Measurements from ENCODE around the gene HHLA2. TPM values are rescaled to one million over a fixed set of nuclear protein-coding genes. Genes with fewer than 3 reads are reported as not detected.

The HHLA2 gene
- total RNA-seq, 1 experiment from 2014 or later, result 0.07 TPM

DNA sequence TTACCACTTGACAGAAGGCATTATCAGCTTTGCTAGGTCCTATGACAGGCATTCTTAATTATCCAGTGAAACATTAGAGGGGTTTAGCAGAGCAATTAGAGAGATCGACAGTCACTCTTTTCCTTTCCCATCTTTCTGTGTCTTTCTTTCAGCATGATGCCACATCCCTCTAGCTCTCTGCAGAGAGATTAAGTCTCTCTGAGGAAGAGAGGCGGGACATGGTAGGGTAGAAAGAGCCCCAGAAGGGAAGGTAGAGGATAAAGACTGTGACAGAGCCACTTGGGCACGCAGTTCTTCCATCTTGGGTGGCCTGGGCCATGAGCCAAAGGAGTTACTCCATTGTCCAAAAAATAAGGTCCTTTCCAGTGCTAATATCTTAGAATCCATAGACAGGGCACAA, 55.8 kb downstream of the HHLA2 start:
- H3K4me3 Mint-ChIP-seq, result no peak overlapping the region
- H3K27ac Mint-ChIP-seq, result no peak overlapping the region
- H3K9me3 Mint-ChIP-seq, result peaks cover 3% of the 10 kb centered on the region
- no peaks in the 10 kb centered on the region for H3K27me3 Mint-ChIP-seq (ENCODE audit: low read depth)
- ChIA-PET POLR2A (interaction anchor here (0.7 kb wide), 1 partner anchor 77 kb away, joined by 3 read pairs; no protein-coding TSS in a partner anchor), CTCF (no interaction called here)
- ATAC-seq (no peak), DNase-seq (ENCODE audit: low spot score) (no peak)
- H3K36me3 Mint-ChIP-seq, result no peaks in the 10 kb centered on the region
- H3K4me1 Mint-ChIP-seq, result no peaks in the 10 kb centered on the region
- no peak for TF ChIP-seq ZNF138 (CRISPR knock-in tag; conservative IDR thresholded peaks at IDR 0.05)
- TF ChIP-seq KAT7 (CRISPR knock-in tag; IDR thresholded peaks at IDR 0.05; ENCODE audit: borderline replicate concordance), result no peak
- TF ChIP-seq ZNF219 (CRISPR knock-in tag; IDR thresholded peaks at IDR 0.05; ENCODE audit: borderline replicate concordance), result no peak
- TF ChIP-seq, protein P1, sequence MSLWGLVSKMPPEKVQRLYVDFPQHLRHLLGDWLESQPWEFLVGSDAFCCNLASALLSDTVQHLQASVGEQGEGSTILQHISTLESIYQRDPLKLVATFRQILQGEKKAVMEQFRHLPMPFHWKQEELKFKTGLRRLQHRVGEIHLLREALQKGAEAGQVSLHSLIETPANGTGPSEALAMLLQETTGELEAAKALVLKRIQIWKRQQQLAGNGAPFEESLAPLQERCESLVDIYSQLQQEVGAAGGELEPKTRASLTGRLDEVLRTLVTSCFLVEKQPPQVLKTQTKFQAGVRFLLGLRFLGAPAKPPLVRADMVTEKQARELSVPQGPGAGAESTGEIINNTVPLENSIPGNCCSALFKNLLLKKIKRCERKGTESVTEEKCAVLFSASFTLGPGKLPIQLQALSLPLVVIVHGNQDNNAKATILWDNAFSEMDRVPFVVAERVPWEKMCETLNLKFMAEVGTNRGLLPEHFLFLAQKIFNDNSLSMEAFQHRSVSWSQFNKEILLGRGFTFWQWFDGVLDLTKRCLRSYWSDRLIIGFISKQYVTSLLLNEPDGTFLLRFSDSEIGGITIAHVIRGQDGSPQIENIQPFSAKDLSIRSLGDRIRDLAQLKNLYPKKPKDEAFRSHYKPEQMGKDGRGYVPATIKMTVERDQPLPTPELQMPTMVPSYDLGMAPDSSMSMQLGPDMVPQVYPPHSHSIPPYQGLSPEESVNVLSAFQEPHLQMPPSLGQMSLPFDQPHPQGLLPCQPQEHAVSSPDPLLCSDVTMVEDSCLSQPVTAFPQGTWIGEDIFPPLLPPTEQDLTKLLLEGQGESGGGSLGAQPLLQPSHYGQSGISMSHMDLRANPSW (CRISPR knock-in tag; conservative IDR thresholded peaks at IDR 0.05; ENCODE audit: low read depth), result no peak
- TF ChIP-seq TP53 (CRISPR knock-in tag; IDR thresholded peaks at IDR 0.05), result no peak
- TF ChIP-seq ESRRA (CRISPR knock-in tag; IDR thresholded peaks at IDR 0.05; ENCODE audit: borderline replicate concordance), result no peak
- TF ChIP-seq JUN (CRISPR knock-in tag; IDR thresholded peaks at IDR 0.05), result no peak
- no peak for TF ChIP-seq ZNF671 (CRISPR knock-in tag; IDR thresholded peaks at IDR 0.05)
- TF ChIP-seq ZNF416 (CRISPR knock-in tag; IDR thresholded peaks at IDR 0.05), result no peak
- no peak for TF ChIP-seq TEAD4 (CRISPR knock-in tag; IDR thresholded peaks at IDR 0.05)
- no peak for TF ChIP-seq FOXP1 (CRISPR knock-in tag; IDR thresholded peaks at IDR 0.05; ENCODE audit: borderline replicate concordance)
- no peak for TF ChIP-seq ELF4 (CRISPR knock-in tag; IDR thresholded peaks at IDR 0.05; ENCODE audit: low read depth)
- TF ChIP-seq NR3C1 (CRISPR knock-in tag; conservative IDR thresholded peaks at IDR 0.05; ENCODE audit: low read depth), result no peak
- no peak for TF ChIP-seq TCF7 (CRISPR knock-in tag; IDR thresholded peaks at IDR 0.05; ENCODE audit: low read depth)
- no peak for TF ChIP-seq ZNF121 (CRISPR knock-in tag; IDR thresholded peaks at IDR 0.05)
- TF ChIP-seq OVOL2 (CRISPR knock-in tag; IDR thresholded peaks at IDR 0.05; ENCODE audit: borderline replicate concordance), result no peak

DNA sequence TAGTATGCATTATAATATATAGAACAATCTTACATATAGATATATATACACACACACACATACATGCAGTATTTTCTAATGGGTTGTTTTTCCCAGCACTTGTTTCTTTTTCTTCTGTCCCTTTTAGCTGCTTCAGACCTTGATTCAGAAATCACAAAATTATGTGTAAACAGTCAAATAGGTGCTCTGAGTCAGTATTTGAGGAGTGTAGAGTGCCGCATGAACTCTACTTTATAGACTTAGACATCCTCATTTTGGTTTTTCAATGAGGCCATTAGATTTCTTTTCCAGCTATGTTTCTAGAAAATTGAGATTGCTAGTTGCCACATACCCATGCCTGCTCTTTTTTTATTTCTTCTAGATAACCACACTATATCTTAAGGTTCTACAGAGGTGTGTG, 58.2 kb downstream of the HHLA2 start:
- Mint-ChIP-seq H3K36me3 (no peaks in the 10 kb centered on the region), H3K9me3 (no peaks in the 10 kb centered on the region), H3K27ac (no peak overlapping the region), H3K4me3 (no peak overlapping the region), H3K4me1 (no peaks in the 10 kb centered on the region), H3K27me3 (ENCODE audit: low read depth) (no peaks in the 10 kb centered on the region)
- ATAC-seq, result no peak
- DNase-seq (ENCODE audit: low spot score), result no peak
- ChIA-PET POLR2A (no interaction called here), CTCF (no interaction called here)
- TF ChIP-seq NR3C1 (CRISPR knock-in tag; conservative IDR thresholded peaks at IDR 0.05; ENCODE audit: low read depth), result no peak
- TF ChIP-seq ATF1 (CRISPR knock-in tag; IDR thresholded peaks at IDR 0.05), result no peak
- TF ChIP-seq ZNF138 (CRISPR knock-in tag; conservative IDR thresholded peaks at IDR 0.05), result no peak
- no peak for TF ChIP-seq NFATC4 (CRISPR knock-in tag; IDR thresholded peaks at IDR 0.05)
- TF ChIP-seq, protein P2, sequence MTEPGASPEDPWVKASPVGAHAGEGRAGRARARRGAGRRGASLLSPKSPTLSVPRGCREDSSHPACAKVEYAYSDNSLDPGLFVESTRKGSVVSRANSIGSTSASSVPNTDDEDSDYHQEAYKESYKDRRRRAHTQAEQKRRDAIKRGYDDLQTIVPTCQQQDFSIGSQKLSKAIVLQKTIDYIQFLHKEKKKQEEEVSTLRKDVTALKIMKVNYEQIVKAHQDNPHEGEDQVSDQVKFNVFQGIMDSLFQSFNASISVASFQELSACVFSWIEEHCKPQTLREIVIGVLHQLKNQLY (CRISPR knock-in tag; IDR thresholded peaks at IDR 0.05), result no peak
- no peak for TF ChIP-seq ZNF423 (CRISPR knock-in tag; IDR thresholded peaks at IDR 0.05)
- no peak for TF ChIP-seq ZNF219 (CRISPR knock-in tag; IDR thresholded peaks at IDR 0.05; ENCODE audit: borderline replicate concordance)
- TF ChIP-seq, protein P3, sequence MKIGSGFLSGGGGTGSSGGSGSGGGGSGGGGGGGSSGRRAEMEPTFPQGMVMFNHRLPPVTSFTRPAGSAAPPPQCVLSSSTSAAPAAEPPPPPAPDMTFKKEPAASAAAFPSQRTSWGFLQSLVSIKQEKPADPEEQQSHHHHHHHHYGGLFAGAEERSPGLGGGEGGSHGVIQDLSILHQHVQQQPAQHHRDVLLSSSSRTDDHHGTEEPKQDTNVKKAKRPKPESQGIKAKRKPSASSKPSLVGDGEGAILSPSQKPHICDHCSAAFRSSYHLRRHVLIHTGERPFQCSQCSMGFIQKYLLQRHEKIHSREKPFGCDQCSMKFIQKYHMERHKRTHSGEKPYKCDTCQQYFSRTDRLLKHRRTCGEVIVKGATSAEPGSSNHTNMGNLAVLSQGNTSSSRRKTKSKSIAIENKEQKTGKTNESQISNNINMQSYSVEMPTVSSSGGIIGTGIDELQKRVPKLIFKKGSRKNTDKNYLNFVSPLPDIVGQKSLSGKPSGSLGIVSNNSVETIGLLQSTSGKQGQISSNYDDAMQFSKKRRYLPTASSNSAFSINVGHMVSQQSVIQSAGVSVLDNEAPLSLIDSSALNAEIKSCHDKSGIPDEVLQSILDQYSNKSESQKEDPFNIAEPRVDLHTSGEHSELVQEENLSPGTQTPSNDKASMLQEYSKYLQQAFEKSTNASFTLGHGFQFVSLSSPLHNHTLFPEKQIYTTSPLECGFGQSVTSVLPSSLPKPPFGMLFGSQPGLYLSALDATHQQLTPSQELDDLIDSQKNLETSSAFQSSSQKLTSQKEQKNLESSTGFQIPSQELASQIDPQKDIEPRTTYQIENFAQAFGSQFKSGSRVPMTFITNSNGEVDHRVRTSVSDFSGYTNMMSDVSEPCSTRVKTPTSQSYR (CRISPR knock-in tag; IDR thresholded peaks at IDR 0.05), result no peak
- TF ChIP-seq, protein P4, sequence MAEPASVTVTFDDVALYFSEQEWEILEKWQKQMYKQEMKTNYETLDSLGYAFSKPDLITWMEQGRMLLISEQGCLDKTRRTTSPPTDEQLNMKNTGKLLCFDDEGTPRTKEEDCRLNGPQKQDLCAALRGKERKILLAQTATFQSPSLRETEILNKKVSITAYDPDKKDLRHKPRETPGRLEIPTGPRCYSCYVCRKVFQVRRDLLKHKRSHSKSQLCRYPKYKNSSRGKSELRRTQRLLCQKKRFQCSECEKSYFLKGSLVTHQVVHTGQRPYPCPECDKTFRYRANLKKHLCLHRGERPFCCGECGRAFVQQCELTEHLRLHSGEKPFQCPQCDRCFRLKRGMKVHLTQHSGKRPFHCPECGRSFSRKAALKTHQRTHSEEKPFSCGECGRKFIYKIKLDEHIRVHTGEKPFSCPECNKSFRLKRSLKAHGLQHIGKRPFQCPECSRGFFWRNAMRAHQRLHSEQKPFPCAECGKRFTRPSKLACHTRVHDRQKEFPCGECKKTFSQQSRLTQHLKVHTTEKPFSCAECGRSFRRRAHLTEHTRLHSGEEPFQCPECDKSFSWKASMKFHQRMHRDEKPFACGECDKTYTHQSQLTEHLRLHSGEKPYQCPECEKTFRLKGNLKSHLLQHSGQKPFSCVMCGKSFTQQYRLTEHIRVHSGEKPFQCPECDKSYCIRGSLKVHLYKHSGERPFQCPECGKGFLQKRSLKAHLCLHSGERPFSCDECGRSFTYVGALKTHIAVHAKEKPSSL (CRISPR knock-in tag; conservative IDR thresholded peaks at IDR 0.05), result no peak
- TF ChIP-seq, protein P5, sequence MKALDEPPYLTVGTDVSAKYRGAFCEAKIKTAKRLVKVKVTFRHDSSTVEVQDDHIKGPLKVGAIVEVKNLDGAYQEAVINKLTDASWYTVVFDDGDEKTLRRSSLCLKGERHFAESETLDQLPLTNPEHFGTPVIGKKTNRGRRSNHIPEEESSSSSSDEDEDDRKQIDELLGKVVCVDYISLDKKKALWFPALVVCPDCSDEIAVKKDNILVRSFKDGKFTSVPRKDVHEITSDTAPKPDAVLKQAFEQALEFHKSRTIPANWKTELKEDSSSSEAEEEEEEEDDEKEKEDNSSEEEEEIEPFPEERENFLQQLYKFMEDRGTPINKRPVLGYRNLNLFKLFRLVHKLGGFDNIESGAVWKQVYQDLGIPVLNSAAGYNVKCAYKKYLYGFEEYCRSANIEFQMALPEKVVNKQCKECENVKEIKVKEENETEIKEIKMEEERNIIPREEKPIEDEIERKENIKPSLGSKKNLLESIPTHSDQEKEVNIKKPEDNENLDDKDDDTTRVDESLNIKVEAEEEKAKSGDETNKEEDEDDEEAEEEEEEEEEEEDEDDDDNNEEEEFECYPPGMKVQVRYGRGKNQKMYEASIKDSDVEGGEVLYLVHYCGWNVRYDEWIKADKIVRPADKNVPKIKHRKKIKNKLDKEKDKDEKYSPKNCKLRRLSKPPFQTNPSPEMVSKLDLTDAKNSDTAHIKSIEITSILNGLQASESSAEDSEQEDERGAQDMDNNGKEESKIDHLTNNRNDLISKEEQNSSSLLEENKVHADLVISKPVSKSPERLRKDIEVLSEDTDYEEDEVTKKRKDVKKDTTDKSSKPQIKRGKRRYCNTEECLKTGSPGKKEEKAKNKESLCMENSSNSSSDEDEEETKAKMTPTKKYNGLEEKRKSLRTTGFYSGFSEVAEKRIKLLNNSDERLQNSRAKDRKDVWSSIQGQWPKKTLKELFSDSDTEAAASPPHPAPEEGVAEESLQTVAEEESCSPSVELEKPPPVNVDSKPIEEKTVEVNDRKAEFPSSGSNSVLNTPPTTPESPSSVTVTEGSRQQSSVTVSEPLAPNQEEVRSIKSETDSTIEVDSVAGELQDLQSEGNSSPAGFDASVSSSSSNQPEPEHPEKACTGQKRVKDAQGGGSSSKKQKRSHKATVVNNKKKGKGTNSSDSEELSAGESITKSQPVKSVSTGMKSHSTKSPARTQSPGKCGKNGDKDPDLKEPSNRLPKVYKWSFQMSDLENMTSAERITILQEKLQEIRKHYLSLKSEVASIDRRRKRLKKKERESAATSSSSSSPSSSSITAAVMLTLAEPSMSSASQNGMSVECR (CRISPR knock-in tag; IDR thresholded peaks at IDR 0.05; ENCODE audit: borderline replicate concordance), result no peak
- no peak for TF ChIP-seq ETV6 (CRISPR knock-in tag; IDR thresholded peaks at IDR 0.05)
- no peak for TF ChIP-seq ZNF416 (CRISPR knock-in tag; IDR thresholded peaks at IDR 0.05)

Measured in WTC11 (cell line).